ENCODE results near the gene LDAH. TPM values are rescaled to one million over a fixed set of nuclear protein-coding genes. Genes with fewer than 3 reads are reported as not detected.

LDAH gene
- total and polyA plus RNA-seq, 4 donors = 5.0 to 30.8 (median 11.5) TPM

DNA sequence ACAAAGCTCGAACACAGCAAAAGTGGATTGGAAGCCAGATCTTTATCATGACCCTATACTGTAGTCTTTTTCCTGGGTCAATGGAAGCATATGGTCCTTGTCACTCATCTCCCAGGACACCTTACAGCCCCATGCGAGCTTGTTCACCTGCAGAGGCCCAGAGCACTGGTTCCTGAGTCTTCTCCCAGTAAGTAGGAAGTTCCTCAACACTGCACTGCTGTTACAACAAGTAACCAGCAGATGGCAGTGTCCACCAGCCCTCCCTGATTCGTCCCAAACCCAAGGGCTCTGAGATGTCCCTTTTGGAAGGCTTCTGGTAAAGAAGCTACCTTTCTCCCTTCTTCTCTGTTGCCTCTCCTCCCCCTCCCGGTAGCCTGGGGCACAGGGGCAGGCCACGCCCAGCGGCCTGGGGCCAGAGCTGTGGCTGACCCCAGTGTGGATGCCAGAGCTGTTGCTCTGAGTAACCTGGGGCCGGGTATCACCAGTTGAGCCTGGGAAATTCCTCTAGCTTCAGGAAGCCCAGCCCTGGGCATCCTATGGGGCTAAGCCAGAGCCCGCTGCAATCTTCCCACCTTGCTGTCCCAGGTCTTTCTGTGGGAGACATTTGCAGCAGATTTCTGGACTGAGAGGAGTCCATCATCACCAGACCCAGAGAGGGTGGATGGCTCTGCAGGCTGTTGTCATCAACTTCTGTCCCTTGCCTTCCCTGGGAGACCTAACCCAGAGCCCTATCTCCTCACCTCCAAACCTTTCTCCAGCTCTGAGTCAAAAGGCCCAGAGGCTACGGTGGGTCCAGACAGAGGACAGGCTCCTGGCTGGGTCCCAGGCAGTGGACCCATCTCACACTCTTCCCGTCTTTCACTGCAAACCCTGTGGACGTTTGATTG lies 161.2 kb downstream of the LDAH start:
- no peak overlapping the region for H3K9ac ChIP-seq (ENCODE audit: insufficient read depth in 1 of 2, low read length in 2 of 2)
- H3K36me3 ChIP-seq (ENCODE audit: control insufficient read depth in 4 of 4, insufficient read depth in 4 of 4, low read length in 4 of 4) = no peaks in the 10 kb centered on the region
- TF ChIP-seq, protein P1, sequence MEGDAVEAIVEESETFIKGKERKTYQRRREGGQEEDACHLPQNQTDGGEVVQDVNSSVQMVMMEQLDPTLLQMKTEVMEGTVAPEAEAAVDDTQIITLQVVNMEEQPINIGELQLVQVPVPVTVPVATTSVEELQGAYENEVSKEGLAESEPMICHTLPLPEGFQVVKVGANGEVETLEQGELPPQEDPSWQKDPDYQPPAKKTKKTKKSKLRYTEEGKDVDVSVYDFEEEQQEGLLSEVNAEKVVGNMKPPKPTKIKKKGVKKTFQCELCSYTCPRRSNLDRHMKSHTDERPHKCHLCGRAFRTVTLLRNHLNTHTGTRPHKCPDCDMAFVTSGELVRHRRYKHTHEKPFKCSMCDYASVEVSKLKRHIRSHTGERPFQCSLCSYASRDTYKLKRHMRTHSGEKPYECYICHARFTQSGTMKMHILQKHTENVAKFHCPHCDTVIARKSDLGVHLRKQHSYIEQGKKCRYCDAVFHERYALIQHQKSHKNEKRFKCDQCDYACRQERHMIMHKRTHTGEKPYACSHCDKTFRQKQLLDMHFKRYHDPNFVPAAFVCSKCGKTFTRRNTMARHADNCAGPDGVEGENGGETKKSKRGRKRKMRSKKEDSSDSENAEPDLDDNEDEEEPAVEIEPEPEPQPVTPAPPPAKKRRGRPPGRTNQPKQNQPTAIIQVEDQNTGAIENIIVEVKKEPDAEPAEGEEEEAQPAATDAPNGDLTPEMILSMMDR (IDR thresholded peaks at IDR 0.05; ENCODE audit: control extremely low read depth, extremely low read depth) = peak; percentile 91
- H3K9me3 ChIP-seq (ENCODE audit: control insufficient read depth in 4 of 4, insufficient read depth in 3 of 4, low read length in 3 of 4) = no peaks in the 10 kb centered on the region
- peaks cover 0 to 12% (median 0%) of the 10 kb centered on the region in 5 donors for H3K4me1 ChIP-seq (ENCODE audit: control insufficient read depth in 5 of 5, insufficient read depth in 5 of 5, low read length in 5 of 5)
- H3K27me3 ChIP-seq (ENCODE audit: control insufficient read depth in 3 of 3, insufficient read depth in 3 of 3, low read length in 2 of 3) = peaks cover 4 to 74% (median 72%) of the 10 kb centered on the region in 3 donors
- peak; percentile 78 to 86 (median 81) for DNase-seq
- H3K27ac ChIP-seq (ENCODE audit: low read depth in 1 of 2, low read length in 1 of 2) = no peak overlapping the region
- 30 to 52% methylated on average over 8 to 11 of the region's 11 CpGs for WGBS, 2 donors
- H3K4me3 ChIP-seq = no peak overlapping the region
- peak; percentile 83 for ATAC-seq (ENCODE audit: insufficient read depth, low FRiP score)

DNA sequence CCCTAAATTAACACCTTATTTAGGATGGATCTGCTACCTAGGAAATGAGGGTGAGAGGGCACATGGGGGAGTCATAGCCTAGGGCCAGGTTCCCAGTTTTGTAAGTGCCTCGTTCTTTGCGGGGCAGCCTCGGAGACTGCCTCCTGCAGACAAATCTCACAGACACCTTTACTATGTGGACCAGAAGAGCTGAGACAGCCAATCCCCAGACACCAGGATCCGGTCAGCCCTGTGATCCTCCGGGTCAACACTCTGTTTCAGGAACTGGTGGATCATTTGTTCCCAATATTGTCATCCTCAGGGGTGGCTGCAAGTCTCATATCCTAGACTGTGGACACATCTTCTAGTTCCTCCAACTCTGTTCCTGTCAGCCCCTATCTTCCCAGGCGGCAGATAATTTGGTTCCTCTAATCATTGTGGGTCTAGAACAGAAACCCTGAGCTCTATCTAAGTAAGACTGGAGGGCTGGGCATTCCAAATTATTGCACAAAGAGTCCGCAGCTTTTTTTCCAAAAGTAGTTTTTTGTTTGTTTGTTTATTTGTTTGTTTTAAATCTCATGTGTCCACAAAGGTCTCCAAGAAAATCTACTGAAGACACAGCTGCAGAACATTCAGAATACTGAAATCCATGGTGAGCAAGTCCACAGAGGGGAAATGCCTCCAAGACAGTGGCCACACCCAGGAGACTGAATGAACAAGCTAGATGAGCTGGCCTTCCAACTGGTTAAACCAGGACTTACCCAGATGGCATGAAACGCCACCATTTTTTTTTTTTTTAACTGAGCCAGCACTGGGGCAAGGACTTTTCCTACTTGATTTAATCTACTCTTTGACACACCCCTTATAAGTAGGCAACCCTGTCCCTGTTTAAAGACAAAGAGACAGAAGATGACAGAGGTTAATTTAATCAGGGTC lies 162.1 kb downstream of the LDAH start:
- H3K9ac ChIP-seq (ENCODE audit: insufficient read depth in 1 of 2, low read length in 2 of 2) = no peak overlapping the region
- H3K36me3 ChIP-seq (ENCODE audit: control insufficient read depth in 4 of 4, insufficient read depth in 4 of 4, low read length in 4 of 4) = no peaks in the 10 kb centered on the region
- TF ChIP-seq, protein P1 (IDR thresholded peaks at IDR 0.05; ENCODE audit: control extremely low read depth, extremely low read depth) = no peak
- H3K4me1 ChIP-seq (ENCODE audit: control insufficient read depth in 5 of 5, insufficient read depth in 5 of 5, low read length in 5 of 5) = peaks cover 0 to 8% (median 0%) of the 10 kb centered on the region in 5 donors
- H3K9me3 ChIP-seq (ENCODE audit: control insufficient read depth in 4 of 4, insufficient read depth in 3 of 4, low read length in 3 of 4) = no peaks in the 10 kb centered on the region
- no peak for ATAC-seq (ENCODE audit: insufficient read depth, low FRiP score)
- DNase-seq = peak in 1 of 3 donors; percentile 6
- H3K27me3 ChIP-seq (ENCODE audit: control insufficient read depth in 3 of 3, insufficient read depth in 3 of 3, low read length in 2 of 3) = peaks cover 4 to 67% (median 67%) of the 10 kb centered on the region in 3 donors
- H3K27ac ChIP-seq (ENCODE audit: low read depth in 1 of 2, low read length in 1 of 2) = no peak overlapping the region
- H3K4me3 ChIP-seq = no peak overlapping the region
- WGBS, 2 donors = 52 to 62% methylated on average over 8 of the region's 8 CpGs

DNA sequence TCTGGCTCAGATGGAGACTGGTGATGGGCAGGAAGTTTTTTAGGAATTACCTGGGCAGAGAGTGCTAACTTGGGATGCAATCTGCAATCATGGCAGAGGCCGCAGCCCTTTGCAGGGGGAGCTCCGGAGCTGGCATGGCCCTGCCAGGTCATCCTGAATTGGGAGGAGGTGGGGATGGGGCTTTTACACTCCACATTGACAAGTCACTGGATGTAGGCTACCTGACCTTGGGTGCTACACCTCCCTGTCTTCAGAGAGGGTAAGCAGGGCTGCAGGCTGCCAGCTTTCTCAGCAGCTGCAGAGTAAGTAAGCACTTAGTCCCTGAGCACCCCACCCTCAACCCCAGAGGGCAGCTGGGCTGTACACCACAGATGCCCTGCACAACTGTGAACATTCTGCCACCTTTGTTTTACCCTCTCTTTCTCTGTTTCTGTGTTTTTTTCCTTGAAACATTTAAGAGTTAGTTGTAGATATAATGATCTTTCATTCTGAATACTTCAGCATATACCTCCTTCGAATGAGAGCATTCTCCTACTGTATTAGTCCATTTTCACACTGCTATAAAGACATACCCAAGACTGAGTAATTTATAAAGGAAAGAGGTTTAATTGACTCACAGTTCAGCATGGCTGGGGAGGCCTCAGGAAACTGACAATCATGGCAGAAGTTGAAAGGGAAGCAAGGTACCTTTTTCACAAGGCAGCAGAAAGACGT lies 165.2 kb downstream of the LDAH start:
- Histone ChIP-seq H3K36me3 (ENCODE audit: control insufficient read depth in 4 of 4, insufficient read depth in 4 of 4, low read length in 4 of 4) (no peaks in the 10 kb centered on the region), H3K27me3 (ENCODE audit: control insufficient read depth in 3 of 3, insufficient read depth in 3 of 3, low read length in 2 of 3) (peaks cover 3 to 37% (median 36%) of the 10 kb centered on the region in 3 donors), H3K9me3 (ENCODE audit: control insufficient read depth in 4 of 4, insufficient read depth in 3 of 4, low read length in 3 of 4) (no peaks in the 10 kb centered on the region), H3K4me3 (no peak overlapping the region), H3K4me1 (ENCODE audit: control insufficient read depth in 5 of 5, insufficient read depth in 5 of 5, low read length in 5 of 5) (no peaks in the 10 kb centered on the region), H3K27ac (ENCODE audit: low read depth in 1 of 2, low read length in 1 of 2) (no peak overlapping the region), H3K9ac (ENCODE audit: insufficient read depth in 1 of 2, low read length in 2 of 2) (no peak overlapping the region)
- DNase-seq = no peak
- no peak for ATAC-seq (ENCODE audit: insufficient read depth, low FRiP score)
- WGBS, 2 donors = 72 to 79% methylated on average over 4 of the region's 4 CpGs
- TF ChIP-seq, protein P1 (IDR thresholded peaks at IDR 0.05; ENCODE audit: control extremely low read depth, extremely low read depth) = no peak
